ENCODE results near the gene OR10C1.
"Not testable (repeated sequence)": the region's sequence is repeated elsewhere in the genome, so short reads cannot be mapped to it uniquely, and the experiment has no call there.

Gene OR10C1

GRCh38 chr6:29439006-29439405 is at the start of gene OR10C1:
Gene OR10C1 (plus strand): TSS chr6:29439306. CDS start chr6:29440016, 710 bp downstream.
- H3K27me3 ChIP-seq (ENCODE audit: insufficient read depth, low read length): no peaks in the 10 kb centered on the region
- no peak within 1 kb of the TSS for H3K9ac ChIP-seq (ENCODE audit: low read depth, low read length)
- no peak within 1 kb of the TSS for H3K27ac ChIP-seq (ENCODE audit: low read length)
- H3K9me3 ChIP-seq (ENCODE audit: insufficient read depth, low read depth, low read length): no peaks in the 10 kb centered on the region
- no peak within 1 kb of the TSS for H3K4me3 ChIP-seq (ENCODE audit: low read length)
- H3K36me3 ChIP-seq (ENCODE audit: insufficient read depth, low read depth, low read length): no peaks in the 10 kb centered on the region
- H3K4me1 ChIP-seq (ENCODE audit: insufficient read depth, low read length): no peaks in the 10 kb centered on the region

- Histone ChIP-seq H3K9ac (ENCODE audit: low read depth, low read length) (no peak within 1 kb of the TSS), H3K36me3 (ENCODE audit: insufficient read depth, low read depth, low read length) (no peaks in the 10 kb centered on the region), H3K4me1 (ENCODE audit: insufficient read depth, low read length) (peaks cover 4% of the 10 kb centered on the region; the same call in 1 of the 2 replicates), H3K27me3 (ENCODE audit: insufficient read depth, low read length) (no peaks in the 10 kb centered on the region), H3K9me3 (ENCODE audit: insufficient read depth, low read depth, low read length) (no peaks in the 10 kb centered on the region), H3K27ac (ENCODE audit: low read length) (no peak within 1 kb of the TSS), H3K4me3 (ENCODE audit: low read length) (no peak within 1 kb of the TSS)
Measured at GRCh38 chr6:29395331-29395730, 43.8 kb upstream of the OR10C1 start, which contains the start of gene OR12D2. Gene OR12D2 (plus strand): TSS chr6:29395631. CDS start chr6:29396700, 1,069 bp downstream.

- H3K36me3 ChIP-seq (ENCODE audit: insufficient read depth, low read depth, low read length): no peaks in the 10 kb centered on the region
Measured at GRCh38 chr6:29399525-29399924, 39.6 kb upstream of the OR10C1 start.

GRCh38 chr6:29403801-29404200 is 35.3 kb upstream of the OR10C1 start:
- no peaks in the 10 kb centered on the region for H3K27me3 ChIP-seq (ENCODE audit: insufficient read depth, low read length)
- H3K9ac ChIP-seq (ENCODE audit: low read depth, low read length): no peak overlapping the region
- no peaks in the 10 kb centered on the region for H3K9me3 ChIP-seq (ENCODE audit: insufficient read depth, low read depth, low read length)
- H3K4me1 ChIP-seq (ENCODE audit: insufficient read depth, low read length): no peaks in the 10 kb centered on the region
- no peaks in the 10 kb centered on the region for H3K36me3 ChIP-seq (ENCODE audit: insufficient read depth, low read depth, low read length)
- H3K27ac ChIP-seq (ENCODE audit: low read length): no peak overlapping the region
- H3K4me3 ChIP-seq (ENCODE audit: low read length): no peak overlapping the region

More at GRCh38 chr6:29399525-29399924, 39.6 kb upstream of the OR10C1 start:
- no peaks in the 10 kb centered on the region for H3K9me3 ChIP-seq (ENCODE audit: insufficient read depth, low read depth, low read length)
- H3K27me3 ChIP-seq (ENCODE audit: insufficient read depth, low read length): no peaks in the 10 kb centered on the region
- peaks cover 4% of the 10 kb centered on the region; the same call in 1 of the 2 replicates for H3K4me1 ChIP-seq (ENCODE audit: insufficient read depth, low read length)
- H3K9ac ChIP-seq (ENCODE audit: low read depth, low read length): no peak overlapping the region
- H3K27ac ChIP-seq (ENCODE audit: low read length): no peak overlapping the region
- H3K4me3 ChIP-seq (ENCODE audit: low read length): no peak overlapping the region

- H3K4me3 ChIP-seq (ENCODE audit: low read length): no peak within 1 kb of the TSS
- no peaks in the 10 kb centered on the region for H3K4me1 ChIP-seq (ENCODE audit: insufficient read depth, low read length)
- no peaks in the 10 kb centered on the region for H3K27me3 ChIP-seq (ENCODE audit: insufficient read depth, low read length)
- no peak within 1 kb of the TSS for H3K9ac ChIP-seq (ENCODE audit: low read depth, low read length)
- H3K27ac ChIP-seq (ENCODE audit: low read length): no peak within 1 kb of the TSS
- H3K9me3 ChIP-seq (ENCODE audit: insufficient read depth, low read depth, low read length): peaks cover 5% of the 10 kb centered on the region; the same call in 1 of the 2 replicates
- no peaks in the 10 kb centered on the region for H3K36me3 ChIP-seq (ENCODE audit: insufficient read depth, low read depth, low read length)
Measured at GRCh38 chr6:29414588-29414987, 24.5 kb upstream of the OR10C1 start, which contains the start of gene OR12D1. Gene OR12D1 (plus strand): TSS chr6:29414928.

- no peaks in the 10 kb centered on the region for H3K9me3 ChIP-seq (ENCODE audit: insufficient read depth, low read depth, low read length)
- no peaks in the 10 kb centered on the region for H3K36me3 ChIP-seq (ENCODE audit: insufficient read depth, low read depth, low read length)
- H3K27me3 ChIP-seq (ENCODE audit: insufficient read depth, low read length): no peaks in the 10 kb centered on the region
- no peak overlapping the region for H3K27ac ChIP-seq (ENCODE audit: low read length)
- H3K4me1 ChIP-seq (ENCODE audit: insufficient read depth, low read length): peaks cover 4% of the 10 kb centered on the region; the same call in 1 of the 2 replicates
- H3K9ac ChIP-seq (ENCODE audit: low read depth, low read length): no peak overlapping the region
- H3K4me3 ChIP-seq (ENCODE audit: low read length): no peak overlapping the region
Measured at GRCh38 chr6:29419516-29419915, 19.6 kb upstream of the OR10C1 start.

- Histone ChIP-seq H3K4me1 (ENCODE audit: insufficient read depth, low read length) (peaks cover 4% of the 10 kb centered on the region; the same call in 1 of the 2 replicates), H3K27ac (ENCODE audit: low read length) (no peak overlapping the region), H3K4me3 (ENCODE audit: low read length) (no peak overlapping the region), H3K9ac (ENCODE audit: low read depth, low read length) (no peak overlapping the region), H3K36me3 (ENCODE audit: insufficient read depth, low read depth, low read length) (no peaks in the 10 kb centered on the region), H3K9me3 (ENCODE audit: insufficient read depth, low read depth, low read length) (no peaks in the 10 kb centered on the region), H3K27me3 (ENCODE audit: insufficient read depth, low read length) (no peaks in the 10 kb centered on the region)
Measured at GRCh38 chr6:29424168-29424567, 14.9 kb upstream of the OR10C1 start.

GRCh38 chr6:29424575-29424974 is 14.5 kb upstream of the OR10C1 start:
- Histone ChIP-seq H3K36me3 (ENCODE audit: insufficient read depth, low read depth, low read length) (no peaks in the 10 kb centered on the region), H3K4me3 (ENCODE audit: low read length) (no peak overlapping the region), H3K27ac (ENCODE audit: low read length) (no peak overlapping the region), H3K4me1 (ENCODE audit: insufficient read depth, low read length) (peaks cover 4% of the 10 kb centered on the region; the same call in 1 of the 2 replicates), H3K9me3 (ENCODE audit: insufficient read depth, low read depth, low read length) (no peaks in the 10 kb centered on the region), H3K9ac (ENCODE audit: low read depth, low read length) (no peak overlapping the region), H3K27me3 (ENCODE audit: insufficient read depth, low read length) (no peaks in the 10 kb centered on the region)

GRCh38 chr6:29425075-29425474 is 14.0 kb upstream of the OR10C1 start:
- Histone ChIP-seq H3K4me3 (ENCODE audit: low read length) (no peak overlapping the region), H3K9me3 (ENCODE audit: insufficient read depth, low read depth, low read length) (no peaks in the 10 kb centered on the region), H3K27ac (ENCODE audit: low read length) (no peak overlapping the region), H3K4me1 (ENCODE audit: insufficient read depth, low read length) (peaks cover 4% of the 10 kb centered on the region; the same call in 1 of the 2 replicates), H3K27me3 (ENCODE audit: insufficient read depth, low read length) (no peaks in the 10 kb centered on the region), H3K9ac (ENCODE audit: low read depth, low read length) (no peak overlapping the region), H3K36me3 (ENCODE audit: insufficient read depth, low read depth, low read length) (no peaks in the 10 kb centered on the region)

GRCh38 chr6:29426654-29427053 is 12.5 kb upstream of the OR10C1 start:
- Histone ChIP-seq H3K9ac (ENCODE audit: low read depth, low read length) (no peak overlapping the region), H3K4me3 (ENCODE audit: low read length) (no peak overlapping the region), H3K27me3 (ENCODE audit: insufficient read depth, low read length) (no peaks in the 10 kb centered on the region), H3K36me3 (ENCODE audit: insufficient read depth, low read depth, low read length) (no peaks in the 10 kb centered on the region), H3K4me1 (ENCODE audit: insufficient read depth, low read length) (peaks cover 4% of the 10 kb centered on the region; the same call in 1 of the 2 replicates), H3K27ac (ENCODE audit: low read length) (no peak overlapping the region), H3K9me3 (ENCODE audit: insufficient read depth, low read depth, low read length) (no peaks in the 10 kb centered on the region)

- H3K27ac ChIP-seq (ENCODE audit: low read length); H3K4me3 ChIP-seq (ENCODE audit: low read length); H3K4me1 ChIP-seq (ENCODE audit: insufficient read depth, low read length); H3K36me3 ChIP-seq (ENCODE audit: insufficient read depth, low read depth, low read length); H3K9ac ChIP-seq (ENCODE audit: low read depth, low read length); H3K9me3 ChIP-seq (ENCODE audit: insufficient read depth, low read depth, low read length); H3K27me3 ChIP-seq (ENCODE audit: insufficient read depth, low read length): not testable (repeated sequence)
Measured at GRCh38 chr6:29436730-29437129, 2.4 kb upstream of the OR10C1 start.

GRCh38 chr6:29442719-29443118 is 3.6 kb downstream of the OR10C1 start:
- no peaks in the 10 kb centered on the region for H3K27me3 ChIP-seq (ENCODE audit: insufficient read depth, low read length)
- no peaks in the 10 kb centered on the region for H3K36me3 ChIP-seq (ENCODE audit: insufficient read depth, low read depth, low read length)
- H3K4me1 ChIP-seq (ENCODE audit: insufficient read depth, low read length): peaks cover 5% of the 10 kb centered on the region; the same call in 1 of the 2 replicates
- no peaks in the 10 kb centered on the region for H3K9me3 ChIP-seq (ENCODE audit: insufficient read depth, low read depth, low read length)
- H3K27ac ChIP-seq (ENCODE audit: low read length): no peak overlapping the region
- no peak overlapping the region for H3K4me3 ChIP-seq (ENCODE audit: low read length)
- no peak overlapping the region for H3K9ac ChIP-seq (ENCODE audit: low read depth, low read length)
